NCI-H2196 (cell line): ENCODE data around the gene TMEM51.

Experiments
- DNase-seq: peaks from one replicate; lab custom pipeline; 2025; ENCODE audit not compliant: unreplicated experiment; lab: John Stamatoyannopoulos, UW

Gene TMEM51

DNA sequence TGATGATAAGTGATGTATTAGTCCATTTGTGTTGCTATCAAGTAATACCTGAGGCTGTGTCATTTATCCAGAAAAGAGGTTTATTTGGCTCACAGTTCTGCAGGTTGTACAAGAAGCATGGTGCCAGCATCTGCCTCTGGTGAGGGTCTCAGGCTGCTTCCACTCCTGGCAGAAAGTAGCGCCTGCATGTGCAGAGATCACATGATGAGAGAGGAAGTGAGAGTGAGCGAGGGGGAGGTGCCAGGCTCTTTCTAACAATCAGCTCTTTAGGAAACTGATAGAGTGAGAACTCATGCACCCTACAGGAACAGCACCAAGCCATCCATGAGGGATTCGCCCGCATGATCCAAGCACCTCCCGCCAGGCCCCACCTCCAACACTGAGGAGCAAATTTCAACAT, 91.3 kb downstream of the TMEM51 start:
- DNase-seq: no peak

DNA sequence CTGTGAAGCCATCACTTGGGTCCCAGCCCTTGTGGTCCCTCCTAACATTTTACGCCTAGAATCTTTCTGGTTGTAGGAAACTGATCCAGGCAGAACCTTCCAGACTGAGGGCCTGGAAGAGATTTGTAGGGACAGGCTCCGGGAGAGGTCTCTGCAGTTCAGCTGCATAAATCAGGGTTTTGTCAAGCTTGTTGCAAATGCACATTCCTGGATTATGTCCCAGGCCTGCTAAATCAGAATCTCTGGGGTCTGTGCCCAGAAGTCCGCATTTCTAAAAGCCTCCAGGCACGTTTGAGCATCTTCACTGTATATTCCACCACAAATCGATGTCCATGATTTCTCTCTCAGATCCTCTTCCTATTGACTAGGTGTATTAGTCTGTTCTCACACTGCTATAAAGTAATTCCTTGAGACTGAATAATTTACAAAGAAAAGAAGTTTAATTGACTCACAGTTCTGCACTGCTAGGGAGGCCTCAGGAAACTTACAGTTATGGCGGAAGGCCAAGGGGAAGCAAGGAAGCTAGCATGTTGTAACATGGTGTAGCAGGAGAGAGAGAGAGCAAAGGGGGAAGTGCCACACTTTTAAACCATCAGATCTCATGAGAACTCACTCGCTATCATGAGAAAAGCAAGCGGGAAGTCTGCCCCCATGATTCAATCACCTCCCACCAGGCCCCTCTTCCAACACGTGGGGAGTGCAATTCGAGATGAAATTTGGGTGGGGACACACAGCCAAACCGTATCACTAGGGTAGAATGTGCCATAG, 92.2 kb downstream of the TMEM51 start:
- DNase-seq: no peak

DNA sequence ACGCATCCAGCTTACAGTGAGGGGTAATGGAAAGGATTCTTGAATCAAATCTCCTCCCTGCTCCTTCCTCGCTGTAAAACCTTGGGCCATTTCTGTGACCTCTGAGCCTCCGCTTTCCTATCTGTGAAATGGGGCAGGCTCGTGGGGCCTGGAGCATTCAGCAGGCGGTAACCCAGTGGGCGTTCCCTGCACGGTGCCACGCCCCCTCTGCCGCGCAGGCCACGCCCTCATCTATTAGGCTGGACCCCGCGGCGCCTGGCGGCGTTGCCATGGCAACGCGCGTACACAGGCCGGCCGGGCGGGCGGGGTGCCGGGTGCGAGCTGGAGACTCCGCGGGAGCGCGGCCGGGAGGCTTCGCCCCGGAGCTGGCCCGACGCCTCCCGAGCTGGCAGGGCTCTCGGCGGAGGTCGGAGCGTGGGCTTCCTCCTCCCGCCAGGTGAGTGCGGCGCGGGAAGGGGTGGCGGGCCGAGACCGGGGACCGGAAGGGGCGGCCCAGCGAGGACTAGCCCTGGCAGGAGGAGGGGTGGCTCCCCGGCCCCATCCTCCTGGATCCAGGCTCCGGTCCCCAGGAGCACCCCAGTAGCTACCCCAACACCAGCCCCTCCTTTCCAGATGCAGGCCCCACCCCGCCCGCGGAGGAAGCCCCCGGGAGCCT, 93.5 kb downstream of the TMEM51 start, which contains the start of gene FHAD1:
FHAD1 (plus strand) TSS at position 264 of the 655 bp plus-strand sequence. CDS start 4,562 bp downstream, outside the sequence.
- peak; percentile 71 for DNase-seq

DNA sequence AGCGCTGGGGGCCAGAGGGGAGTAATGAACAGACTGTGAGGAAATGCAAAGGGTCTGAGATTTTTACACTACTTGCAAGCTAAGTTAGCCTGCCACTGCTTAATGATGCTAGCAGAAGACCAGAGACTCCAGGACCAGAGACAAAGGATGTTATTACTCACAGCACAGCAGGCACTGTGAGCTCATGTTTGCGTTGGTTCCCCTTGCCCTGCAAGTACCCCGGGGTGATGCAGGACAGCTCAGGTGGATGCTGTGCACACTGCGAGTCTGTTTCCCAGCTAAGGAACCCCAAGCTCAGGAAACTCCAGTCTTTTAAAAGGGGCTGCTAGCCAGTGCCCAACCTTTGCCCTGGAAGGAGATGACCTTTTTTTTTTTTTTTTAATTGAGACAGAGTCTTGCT, 94.7 kb downstream of the TMEM51 start:
- no peak for DNase-seq

DNA sequence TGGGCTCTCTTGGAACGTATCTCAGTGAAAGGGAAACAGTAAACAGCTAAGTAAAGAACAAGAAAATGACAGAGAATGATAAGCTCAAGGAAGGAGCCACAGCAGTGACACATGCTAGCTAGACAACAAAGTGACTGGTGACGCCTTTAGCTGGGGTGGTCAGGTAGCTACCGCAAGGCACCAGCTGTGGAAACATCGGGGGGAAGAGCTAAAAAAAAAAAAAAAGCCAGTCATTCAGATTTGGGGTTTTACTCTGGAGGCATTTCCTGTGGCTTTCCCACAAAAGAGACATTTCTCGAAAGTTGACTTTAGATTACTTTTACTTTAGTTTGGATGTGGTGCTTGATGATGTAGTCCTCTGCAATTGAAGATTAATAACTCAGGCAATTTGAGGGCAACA, 95.5 kb downstream of the TMEM51 start:
- DNase-seq: no peak

DNA sequence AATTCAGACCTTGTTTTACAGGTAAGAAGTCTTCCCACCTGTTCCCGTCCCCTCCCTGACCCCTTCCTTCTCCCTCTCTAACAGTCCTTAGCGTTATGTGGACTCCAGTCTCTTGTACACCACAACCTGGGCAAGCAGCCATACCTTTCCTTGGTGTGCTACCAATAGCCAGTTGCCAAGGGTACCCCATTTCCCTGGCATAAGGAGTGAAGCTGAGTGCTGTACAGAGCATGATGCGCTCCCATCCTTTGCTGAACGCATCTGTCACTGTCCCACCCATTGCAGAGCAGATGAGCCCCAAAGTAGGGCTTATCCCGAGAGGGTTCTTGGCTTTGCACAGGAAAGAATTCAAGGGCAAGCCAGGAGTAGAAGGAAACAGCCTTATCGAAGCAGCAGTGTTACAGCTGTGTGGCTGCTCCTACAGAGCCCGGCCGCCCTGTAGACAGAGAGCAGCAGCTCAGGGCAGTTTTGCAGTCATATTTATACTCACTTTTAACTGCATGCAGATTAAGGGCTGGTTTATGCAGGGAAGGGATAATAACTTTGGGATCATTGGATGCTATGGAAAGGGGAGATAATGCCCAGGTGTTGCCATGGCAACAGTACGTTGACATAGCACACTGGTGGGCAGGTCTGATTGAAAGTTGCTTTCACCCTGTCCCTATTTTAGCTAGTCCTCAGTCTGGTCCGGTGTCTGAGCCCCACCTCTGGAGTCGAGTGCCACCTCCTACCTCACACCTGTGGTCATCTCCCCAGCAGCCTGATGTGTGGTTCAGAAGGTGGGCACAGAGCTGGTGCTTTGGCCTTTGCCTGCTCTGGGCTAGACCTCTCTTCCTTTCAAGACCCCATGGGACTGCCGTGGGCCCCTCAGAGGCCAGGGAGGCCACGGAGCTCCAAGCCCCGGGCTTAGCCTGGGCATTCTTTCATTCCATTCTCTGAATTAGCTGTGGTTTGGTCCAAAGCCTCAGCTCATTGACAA, 98.6 kb downstream of the TMEM51 start:
- DNase-seq: no peak

DNA sequence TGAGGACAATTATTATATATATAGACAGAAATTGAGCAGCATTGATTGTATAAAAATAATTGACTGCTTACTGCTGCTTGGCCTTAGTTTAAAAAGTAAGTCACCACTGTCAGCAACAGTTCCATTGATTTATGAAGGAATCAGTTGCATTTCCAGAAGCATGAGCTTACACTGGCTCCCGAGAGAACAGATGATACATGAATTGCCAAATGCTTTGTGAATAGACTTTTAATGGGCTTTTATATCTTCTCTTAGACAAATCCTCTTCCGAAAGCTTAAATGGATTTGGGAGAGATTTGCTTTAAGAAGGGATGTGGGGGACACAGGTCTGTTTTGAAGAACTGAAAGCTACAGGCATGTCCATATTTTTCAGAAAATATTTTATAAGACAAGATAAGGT, 101.0 kb downstream of the TMEM51 start:
- no peak for DNase-seq

DNA sequence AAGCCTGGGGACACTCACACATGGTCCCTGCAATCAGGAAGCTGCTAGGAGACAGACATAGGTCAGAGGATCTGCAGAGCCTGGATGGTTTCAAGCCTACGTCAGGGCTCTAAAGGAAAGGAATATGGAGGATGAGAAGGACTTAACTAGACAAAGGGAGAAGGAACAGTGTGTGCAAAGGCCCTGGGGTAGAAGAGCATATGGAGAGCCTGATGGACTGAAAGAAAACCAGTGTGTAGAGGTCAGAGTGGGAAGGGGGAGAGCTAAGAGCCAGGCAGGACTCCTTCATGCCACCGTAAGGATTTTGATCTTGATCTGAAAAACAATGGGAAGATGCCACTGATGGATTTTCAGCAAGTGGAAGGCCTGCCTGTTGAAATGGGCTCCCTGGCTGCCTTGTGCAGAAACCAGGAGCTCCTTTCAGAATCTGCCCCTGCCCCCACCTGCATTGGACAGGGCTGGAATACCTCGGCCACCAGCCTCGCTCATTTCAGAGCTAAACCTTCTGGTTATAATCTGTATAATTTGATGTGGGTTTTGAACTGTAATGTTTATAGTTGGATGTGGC, 102.1 kb downstream of the TMEM51 start:
- no peak for DNase-seq

DNA sequence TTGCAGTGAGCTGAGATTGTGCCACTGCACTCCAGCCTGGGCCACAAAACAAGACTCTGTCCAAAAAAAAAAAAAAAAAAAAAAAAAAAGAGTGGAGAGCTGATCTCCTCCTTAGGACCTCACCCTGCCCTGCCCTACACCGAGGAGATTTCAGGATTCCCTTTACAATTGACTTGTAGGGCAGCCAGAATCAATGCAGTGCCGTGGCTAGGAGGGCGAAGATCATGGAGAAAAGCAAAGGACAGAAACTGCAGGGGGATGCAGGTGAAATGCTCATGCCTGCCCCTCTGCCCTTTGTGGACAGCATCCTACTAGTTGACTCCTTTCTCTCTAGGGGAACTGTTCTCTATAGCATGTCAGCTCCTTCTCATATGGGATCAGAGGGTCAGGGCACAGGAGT, 103.0 kb downstream of the TMEM51 start:
- DNase-seq: no peak

DNA sequence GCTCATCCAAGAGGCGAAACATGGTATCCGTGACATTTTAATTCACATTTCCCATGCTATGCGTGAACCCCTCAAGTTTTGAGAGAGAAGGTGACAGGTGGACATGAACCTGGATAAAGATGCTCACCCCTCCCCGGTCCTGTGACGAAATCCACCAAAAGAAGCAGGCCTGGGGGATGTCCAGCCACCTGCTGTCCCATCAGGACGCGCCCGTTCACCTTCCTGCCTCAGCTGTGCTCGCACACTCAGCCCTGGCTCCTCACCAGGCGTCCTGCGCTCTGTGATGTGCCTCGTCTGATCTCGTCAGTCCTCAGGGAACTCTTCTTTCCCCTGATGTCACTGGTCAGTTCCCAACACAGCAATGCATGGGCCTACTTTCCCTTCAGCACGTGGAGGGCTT, 103.8 kb downstream of the TMEM51 start:
- no peak for DNase-seq

DNA sequence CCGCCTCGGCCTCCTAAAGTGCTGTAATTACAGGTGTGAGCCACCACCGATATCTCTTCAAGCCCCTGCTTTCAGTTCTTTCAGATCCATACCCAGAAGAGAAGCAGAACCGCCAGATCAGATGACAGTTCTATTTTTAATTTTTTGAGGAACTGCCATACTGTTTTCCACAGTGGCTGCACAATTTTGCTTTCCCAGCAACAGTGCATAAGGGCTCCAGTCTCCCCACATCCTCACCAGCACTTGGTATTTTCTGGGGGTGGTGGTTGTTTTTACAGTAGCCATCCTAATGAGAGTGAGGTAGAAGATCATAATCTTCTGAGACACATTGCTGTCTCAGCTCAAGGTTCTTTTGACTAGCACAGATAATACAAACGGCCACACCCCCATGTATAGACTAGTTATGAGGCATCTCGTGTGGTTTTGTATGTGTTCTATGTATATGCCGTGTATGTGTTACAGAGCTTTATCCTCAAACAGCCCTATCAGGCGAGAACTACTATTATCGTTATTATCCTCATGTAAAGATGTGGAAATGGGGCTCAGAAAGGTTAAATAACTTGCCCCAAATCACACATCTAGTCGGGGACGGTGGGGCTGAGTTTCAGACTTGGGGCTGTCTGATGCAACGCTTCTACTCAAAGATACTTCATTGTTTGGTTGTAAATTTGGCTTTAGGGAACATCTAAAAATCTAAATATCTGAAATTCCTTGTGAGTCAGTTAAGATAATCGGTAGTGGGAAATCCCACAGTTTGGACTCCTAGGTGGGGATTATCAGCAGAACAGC, 105.5 kb downstream of the TMEM51 start:
- no peak for DNase-seq

DNA sequence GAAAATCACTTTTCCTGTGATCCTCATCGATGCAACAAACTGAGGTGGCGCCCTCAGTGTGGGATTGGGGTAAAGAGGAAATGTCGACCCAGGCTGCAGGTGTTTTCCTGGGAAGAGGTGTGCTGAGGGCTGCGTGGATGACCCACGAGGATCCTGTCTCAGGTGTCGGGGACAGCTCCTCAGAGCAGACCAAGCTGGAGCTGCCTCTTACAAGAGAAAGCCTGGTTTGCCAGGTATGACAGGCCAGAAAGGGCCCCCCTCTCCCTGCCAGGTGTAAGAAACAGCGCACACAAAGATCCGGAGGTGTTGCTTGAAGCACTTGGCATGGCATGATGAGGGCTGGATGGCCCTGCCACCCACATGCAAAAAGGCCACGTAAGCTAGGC, 106.1 kb downstream of the TMEM51 start:
- no peak for DNase-seq

DNA sequence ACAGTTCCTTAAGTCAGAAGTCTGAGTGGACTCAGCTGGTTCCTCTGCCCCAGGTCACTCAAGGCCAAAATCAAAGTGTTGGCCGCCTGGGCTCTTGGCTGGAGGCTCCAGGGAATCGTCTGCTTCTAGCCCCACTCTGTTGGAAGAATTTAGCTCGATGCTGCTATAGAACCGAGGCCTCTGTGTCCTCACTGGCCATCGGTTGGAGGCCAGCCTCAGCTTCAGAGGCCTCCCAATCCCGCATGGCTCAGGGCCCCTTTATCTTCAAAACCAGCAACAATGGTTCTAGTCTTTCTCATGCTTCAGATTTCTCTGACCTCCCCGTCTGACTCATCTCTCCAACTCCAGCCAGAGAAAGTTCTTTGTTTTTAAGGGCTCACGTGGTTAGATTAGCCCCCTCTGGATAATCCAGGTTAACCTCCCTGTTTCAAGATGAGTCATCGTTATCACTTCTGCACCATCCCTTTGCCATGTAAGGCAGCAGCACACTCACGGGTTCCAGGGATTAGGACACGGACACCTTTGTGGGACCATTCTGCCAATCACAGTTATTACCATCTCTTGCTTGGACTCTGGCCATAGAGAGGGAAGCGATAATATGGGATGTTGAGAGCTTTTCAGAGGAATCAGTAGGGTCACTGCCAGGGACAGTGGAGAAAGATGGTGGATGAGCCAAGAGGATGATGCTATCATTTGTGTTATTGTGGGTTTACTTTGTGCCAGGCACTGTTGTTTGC, 107.0 kb downstream of the TMEM51 start:
- DNase-seq: no peak

DNA sequence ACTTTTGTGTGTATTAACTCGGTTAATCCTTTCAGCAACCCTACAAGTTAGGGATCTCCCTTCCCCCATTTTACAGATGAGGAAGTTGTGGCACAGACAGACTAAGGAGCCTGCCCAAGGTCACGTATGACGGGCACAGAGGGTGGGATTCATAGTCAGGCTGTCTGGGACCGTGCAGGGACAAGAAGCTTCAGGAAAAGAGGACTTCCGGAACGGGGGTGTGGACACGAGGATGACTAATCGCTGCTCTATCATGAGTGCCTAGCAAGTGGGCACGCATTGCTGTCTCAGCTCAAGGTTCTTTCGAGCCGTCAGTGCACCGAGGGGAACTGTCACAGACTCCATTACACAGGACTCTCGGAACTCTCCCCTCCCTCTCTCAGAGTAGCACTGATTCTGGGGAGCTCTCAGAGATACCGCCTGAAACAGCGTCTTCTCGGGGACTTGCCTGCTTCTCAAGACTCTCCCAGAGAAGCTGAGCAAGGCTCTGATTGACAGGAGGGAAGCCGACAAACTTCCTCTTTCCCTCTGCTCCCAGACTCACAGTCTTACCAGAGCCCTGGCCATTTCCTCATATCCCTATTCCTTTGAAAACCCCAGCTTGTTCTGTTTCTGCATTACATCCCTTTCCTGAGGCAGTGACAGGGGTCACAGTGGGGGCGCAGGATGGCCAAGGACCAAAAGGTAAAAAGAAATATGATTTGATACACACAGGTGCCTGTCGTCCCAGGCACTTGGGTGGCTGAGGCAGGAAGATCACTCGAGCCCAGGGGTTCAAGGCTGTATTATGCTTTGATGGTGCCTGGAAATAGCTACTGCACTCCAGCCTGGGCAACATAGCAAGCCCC, 107.8 kb downstream of the TMEM51 start:
- no peak for DNase-seq

DNA sequence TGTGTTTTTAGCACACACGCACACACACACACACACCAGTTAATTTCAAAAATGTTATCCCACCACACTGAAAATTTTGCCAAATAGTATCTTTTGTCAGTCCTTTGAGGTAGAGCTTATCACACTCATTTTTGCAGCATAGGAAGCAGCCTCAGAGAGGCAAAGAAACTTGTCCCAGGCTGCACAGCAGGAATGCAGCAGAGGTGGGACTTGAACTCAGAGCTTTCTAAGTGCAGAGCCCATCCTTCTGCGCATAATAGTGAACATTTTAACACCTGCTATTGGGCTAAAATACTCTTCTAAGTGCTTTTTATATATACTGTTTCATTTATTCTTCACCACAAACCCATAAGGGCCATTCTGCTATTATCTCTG, 108.4 kb downstream of the TMEM51 start:
- DNase-seq: no peak

DNA sequence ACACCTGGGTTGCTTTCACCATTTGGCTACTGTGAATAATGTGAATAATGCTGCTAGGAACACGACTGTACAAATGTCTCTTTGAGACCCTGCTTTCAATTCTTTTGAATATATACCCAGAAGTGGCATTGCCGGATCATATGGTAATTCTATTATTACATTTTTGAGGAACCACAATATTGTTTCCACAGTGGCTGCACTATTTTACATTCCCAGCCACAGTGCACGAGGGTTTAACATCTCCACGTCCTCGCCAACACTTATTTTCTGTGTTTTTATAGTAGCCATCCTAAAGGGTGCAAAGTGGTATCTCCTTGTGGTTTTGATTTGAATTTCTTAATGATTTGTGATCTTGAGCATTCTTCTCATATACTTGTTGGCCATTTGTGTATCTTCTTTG, 109.2 kb downstream of the TMEM51 start:
- DNase-seq: no peak

DNA sequence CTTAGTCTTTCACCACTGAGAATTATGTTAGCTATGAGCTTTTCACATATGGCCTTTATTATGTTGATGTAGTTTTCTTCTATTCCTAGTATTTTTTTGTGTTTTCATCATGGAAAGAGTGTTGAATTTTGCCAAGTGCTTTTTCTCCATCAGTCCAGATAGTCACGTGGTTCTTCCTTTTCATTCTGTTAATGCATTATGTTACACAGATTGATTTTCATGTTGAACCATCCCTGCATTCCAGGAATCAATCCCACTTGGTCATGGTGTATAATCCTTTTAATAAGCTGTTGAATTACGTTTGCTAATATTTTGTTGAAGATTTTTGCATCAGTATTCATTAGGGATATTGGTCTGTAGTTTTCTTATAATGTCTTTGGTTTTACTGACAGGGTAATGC, 111.2 kb downstream of the TMEM51 start:
- no peak for DNase-seq
